Spleen (tissue), 7 donors: Measurements from ENCODE around the gene CDCA5.

Experiments
- CTCF ChIP-seq, 11 experiments: fragments of 200-600 bp in 7 of 11; fragments of 450-650 bp in 4 of 11; sonication (generic) in 4 of 11; IDR thresholded peaks in 8 of 11; conservative IDR thresholded peaks in 3 of 11; 1 replicate in 7 of 11; 2 replicates in 4 of 11; pipeline versions ENCODE4 v1.4.0 to v1.8.0; 2016 to 2021; ENCODE audit warnings: antibody characterized with exemption in 11 of 11, inconsistent platforms in 4 of 11, mild to moderate bottlenecking in 1 of 11
- POLR2A ChIP-seq, 3 donors: fragments of 450-650 bp; IDR thresholded peaks; one replicate each; pipeline ENCODE4 v1.5.1; 2017; ENCODE audit warnings: antibody characterized with exemption in 3 of 3, mild to moderate bottlenecking in 1 of 3
- POLR2AphosphoS5 ChIP-seq, 3 donors: sonication (generic); formaldehyde crosslinking; IDR thresholded peaks; one replicate each; pipeline ENCODE4 v1.5.1; 2017; ENCODE audit warnings: antibody characterized with exemption in 3 of 3
- donor health status: DM: no; HTN: no; CAD: no; lungs with moderate emphysema.
- donor health status: DM: no; HTN: no; CAD: no.
- donor health status: DM: no; HTN: no; CAD: no.

- no peak for TF ChIP-seq CTCF (IDR thresholded peaks at IDR 0.05 in 8 of 11, conservative IDR thresholded peaks at IDR 0.05 in 3 of 11)
- no peak for TF ChIP-seq POLR2AphosphoS5 (IDR thresholded peaks at IDR 0.05)
- TF ChIP-seq POLR2A (IDR thresholded peaks at IDR 0.05), result no peak
Measured at GRCh38 chr11:65131895-65132237, 48.0 kb upstream of the CDCA5 start.
